Skin epidermis (tissue), 12 donors: Measurements from ENCODE around the gene CD86.
"Not testable (repeated sequence)": the region's sequence is repeated elsewhere in the genome, so short reads cannot be mapped to it uniquely, and the experiment has no call there.

ENCODE experiments used
- H3K27ac ChIP-seq, 21 experiments: fragments of 200-600 bp; sonication (generic) in 11 of 21; one replicate each; pipeline ENCODE4 v1.5.0; 2020; ENCODE audit warnings: mild to moderate bottlenecking in 3 of 21, inconsistent platforms in 2 of 21, moderate library complexity in 2 of 21
- H3K4me3 ChIP-seq, 7 experiments: fragments of 200-600 bp; sonication (generic) in 2 of 7; one replicate each; pipeline ENCODE4 v1.5.0; 2020; ENCODE audit warnings: inconsistent platforms in 2 of 7, mild to moderate bottlenecking in 2 of 7, moderate library complexity in 1 of 7

Gene CD86, protein sequence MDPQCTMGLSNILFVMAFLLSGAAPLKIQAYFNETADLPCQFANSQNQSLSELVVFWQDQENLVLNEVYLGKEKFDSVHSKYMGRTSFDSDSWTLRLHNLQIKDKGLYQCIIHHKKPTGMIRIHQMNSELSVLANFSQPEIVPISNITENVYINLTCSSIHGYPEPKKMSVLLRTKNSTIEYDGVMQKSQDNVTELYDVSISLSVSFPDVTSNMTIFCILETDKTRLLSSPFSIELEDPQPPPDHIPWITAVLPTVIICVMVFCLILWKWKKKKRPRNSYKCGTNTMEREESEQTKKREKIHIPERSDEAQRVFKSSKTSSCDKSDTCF

DNA sequence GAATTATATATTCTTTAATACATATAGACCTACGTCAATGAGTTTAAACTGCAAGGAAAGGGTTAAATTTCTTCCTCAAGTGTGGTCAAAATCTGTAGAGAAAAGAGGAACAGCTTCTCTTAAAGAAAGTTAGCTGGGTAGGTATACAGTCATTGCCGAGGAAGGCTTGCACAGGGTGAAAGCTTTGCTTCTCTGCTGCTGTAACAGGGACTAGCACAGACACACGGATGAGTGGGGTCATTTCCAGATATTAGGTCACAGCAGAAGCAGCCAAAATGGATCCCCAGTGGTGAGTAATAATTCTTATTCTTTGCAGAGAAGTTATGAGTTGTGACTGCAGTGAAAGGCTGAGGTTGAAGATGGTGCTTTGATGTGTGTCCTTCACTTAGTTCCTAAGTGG, at the start of gene CD86:
CD86 (plus strand) TSS at position 148 of the 400 bp plus-strand sequence; CDS start at position 276, 128 bp downstream.
- Histone ChIP-seq H3K4me3 (peak within 1 kb of the TSS in 5 of 7 experiments; percentile 1 to 15 (median 14)), H3K27ac (peak within 1 kb of the TSS in 4 of 21 experiments; percentile 20 to 60 (median 28))

DNA sequence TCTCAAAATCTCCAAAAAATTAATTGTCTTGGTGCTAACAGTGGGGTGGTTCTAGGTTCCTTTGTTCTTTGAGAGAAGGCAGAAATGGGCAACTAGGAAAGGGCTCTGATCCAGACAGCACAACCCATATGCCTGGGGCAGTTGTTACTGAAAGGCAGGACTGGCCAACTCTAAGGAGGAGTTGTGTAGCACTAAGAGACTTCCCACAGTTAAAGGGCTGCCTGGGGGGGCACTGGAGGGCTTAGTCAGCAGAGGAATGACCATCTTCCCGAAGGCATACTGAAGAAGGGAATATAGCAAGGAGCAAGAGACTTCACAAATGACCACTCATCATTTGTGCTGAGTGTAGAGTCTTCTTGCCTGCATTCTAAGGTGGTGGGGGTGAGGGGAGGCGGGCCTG, 48.9 kb upstream of the CD86 start:
- no peak overlapping the region for H3K27ac ChIP-seq
- H3K4me3 ChIP-seq: no peak overlapping the region

GRCh38 chr3:122008166-122008565, 47.0 kb upstream of the CD86 start:
- no peak overlapping the region for H3K4me3 ChIP-seq
- no peak overlapping the region for H3K27ac ChIP-seq

DNA sequence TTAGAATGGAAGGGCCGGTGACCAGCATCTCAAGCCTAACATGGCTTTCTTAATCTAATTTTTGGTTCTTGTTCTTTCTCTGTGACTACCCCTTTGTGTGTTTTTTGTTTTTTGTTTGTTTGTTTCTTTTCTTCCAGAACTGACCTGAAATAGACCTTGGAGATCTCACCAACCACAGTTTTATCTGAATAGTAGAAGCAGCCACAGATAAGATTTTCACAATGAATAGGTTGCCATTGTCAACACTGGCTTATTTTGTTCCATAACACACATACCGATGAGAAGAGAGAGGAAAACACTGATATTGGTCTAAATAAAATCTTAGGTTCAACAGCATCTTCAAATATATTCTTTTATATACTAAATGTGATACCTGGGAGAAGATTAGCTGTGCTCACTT, 44.7 kb upstream of the CD86 start:
- Histone ChIP-seq H3K4me3 (no peak overlapping the region), H3K27ac (no peak overlapping the region)

- no peak overlapping the region for H3K27ac ChIP-seq
- H3K4me3 ChIP-seq: no peak overlapping the region
Measured at GRCh38 chr3:122011396-122011795, 43.8 kb upstream of the CD86 start.

GRCh38 chr3:122012821-122013220, 42.3 kb upstream of the CD86 start:
- no peak overlapping the region for H3K4me3 ChIP-seq

GRCh38 chr3:122013448-122013925, 41.7 kb upstream of the CD86 start:
- no peak overlapping the region for H3K4me3 ChIP-seq
- no peak overlapping the region for H3K27ac ChIP-seq

More at GRCh38 chr3:122012821-122013220, 42.3 kb upstream of the CD86 start:
- no peak overlapping the region for H3K27ac ChIP-seq

DNA sequence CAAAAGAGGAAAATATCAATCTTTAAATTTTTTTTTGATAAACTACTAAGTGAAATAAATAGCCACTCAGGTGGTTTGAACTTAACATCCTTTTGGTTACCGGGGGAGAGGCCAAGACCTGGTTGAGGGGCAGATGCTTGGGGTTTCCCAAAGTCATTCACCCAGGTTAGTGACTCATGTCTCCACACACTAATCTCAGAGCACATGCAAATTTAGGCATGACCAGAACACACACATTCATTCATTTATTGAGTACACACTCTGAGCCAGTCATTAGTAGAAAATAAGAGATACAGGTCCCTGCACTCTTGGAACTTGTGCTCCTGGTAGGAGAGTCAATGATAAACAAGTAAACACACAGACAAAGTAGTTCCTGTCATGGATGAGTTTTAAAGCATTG, 40.4 kb upstream of the CD86 start:
- Histone ChIP-seq H3K4me3 (no peak overlapping the region), H3K27ac (no peak overlapping the region)

DNA sequence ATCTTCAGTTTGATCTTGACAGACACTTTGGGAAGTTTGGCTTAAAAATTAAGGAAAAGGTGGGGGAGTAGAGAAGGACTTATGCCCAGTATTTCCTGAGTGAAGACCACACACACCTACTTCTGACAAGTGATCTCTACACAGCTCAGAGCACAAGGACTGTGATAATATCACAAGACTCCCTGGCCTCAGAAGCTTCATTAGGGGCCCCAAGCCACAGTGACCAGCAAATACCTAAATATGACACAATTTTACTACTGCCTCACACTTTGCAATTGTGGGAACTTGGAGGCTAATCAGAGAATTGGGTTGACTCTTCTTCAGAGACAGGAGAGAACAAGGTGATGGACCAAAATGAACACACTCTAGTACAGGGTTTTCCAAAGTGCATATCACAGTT, 35.7 kb upstream of the CD86 start:
- no peak overlapping the region for H3K4me3 ChIP-seq
- no peak overlapping the region for H3K27ac ChIP-seq

GRCh38 chr3:122021037-122021436, 34.1 kb upstream of the CD86 start:
- Histone ChIP-seq H3K27ac (no peak overlapping the region), H3K4me3 (no peak overlapping the region)

- H3K27ac ChIP-seq: peak within 1 kb of the TSS in 2 of 21 experiments; percentile 13 to 57
- H3K4me3 ChIP-seq: peak within 1 kb of the TSS; percentile 17 to 39 (median 26)
Measured at GRCh38 chr3:122021811-122022401, 33.3 kb upstream of the CD86 start, which contains the start of gene ILDR1. Gene ILDR1, minus strand, starts transcription at chr3:122022247. Its CDS starts 170 bp downstream, at chr3:122022077.

- Histone ChIP-seq H3K4me3 (no peak overlapping the region), H3K27ac (no peak overlapping the region)
Measured at GRCh38 chr3:122023335-122023910, 31.7 kb upstream of the CD86 start.

DNA sequence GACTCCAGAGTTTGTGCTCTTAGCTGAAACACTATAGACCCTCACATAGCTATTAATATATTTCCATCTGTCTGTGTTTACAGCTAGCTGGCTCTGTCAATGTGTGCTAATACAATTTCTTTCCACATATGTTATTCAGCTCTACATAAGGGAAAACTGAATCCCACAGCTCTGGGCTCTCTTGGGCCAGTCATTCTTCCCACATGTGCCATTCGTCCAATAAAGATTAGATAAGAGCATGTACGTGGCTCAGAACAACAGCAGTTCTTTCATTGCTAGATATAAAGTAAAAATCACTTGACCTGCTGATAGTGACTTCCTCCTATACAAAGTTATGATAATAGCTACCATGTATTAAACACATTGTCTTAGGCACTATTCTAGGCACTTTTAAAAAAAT, 30.4 kb upstream of the CD86 start:
- H3K4me3 ChIP-seq: no peak overlapping the region
- H3K27ac ChIP-seq: no peak overlapping the region

- no peak overlapping the region for H3K27ac ChIP-seq
- no peak overlapping the region for H3K4me3 ChIP-seq
Measured at GRCh38 chr3:122025296-122025695, 29.9 kb upstream of the CD86 start.

- Histone ChIP-seq H3K27ac (no peak overlapping the region), H3K4me3 (no peak overlapping the region)
Measured at GRCh38 chr3:122030381-122031122, 24.6 kb upstream of the CD86 start.

DNA sequence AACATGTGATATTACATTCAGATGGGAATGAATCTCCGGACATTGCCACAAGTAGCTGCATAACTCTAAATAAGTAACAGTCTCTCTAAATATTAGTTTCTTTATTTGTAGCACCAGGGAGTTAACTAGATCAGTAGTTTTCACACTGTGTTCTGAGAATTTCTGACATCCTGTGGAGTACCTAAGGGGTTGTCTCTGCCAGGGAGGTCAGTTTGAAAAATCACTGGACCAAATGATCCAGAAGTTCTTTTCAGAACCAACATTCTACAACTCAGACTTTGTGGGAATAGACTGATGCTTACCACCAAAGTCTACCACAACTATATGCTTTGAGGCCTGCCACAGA, 24.1 kb upstream of the CD86 start:
- Histone ChIP-seq H3K4me3 (no peak overlapping the region), H3K27ac (no peak overlapping the region)

DNA sequence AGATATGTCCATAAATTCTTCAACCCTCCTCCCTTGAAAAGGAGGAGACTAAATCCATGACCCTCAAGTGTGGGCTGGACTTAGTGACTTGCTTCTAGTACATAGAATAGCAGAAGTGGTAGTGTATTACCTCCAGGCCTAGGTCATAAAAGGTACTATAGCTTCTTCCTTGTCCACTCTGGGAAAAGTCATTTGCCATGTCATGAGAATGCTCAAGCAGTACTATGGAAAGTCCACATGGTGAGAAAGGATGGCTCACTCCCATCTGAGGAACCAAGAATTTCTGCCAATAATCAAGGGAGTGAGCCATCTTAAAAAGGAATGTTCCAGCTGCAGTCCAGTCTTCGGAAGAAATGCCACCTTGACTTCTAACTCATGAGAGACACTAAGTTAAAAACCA, 22.6 kb upstream of the CD86 start:
- Histone ChIP-seq H3K27ac (no peak overlapping the region), H3K4me3 (no peak overlapping the region)

DNA sequence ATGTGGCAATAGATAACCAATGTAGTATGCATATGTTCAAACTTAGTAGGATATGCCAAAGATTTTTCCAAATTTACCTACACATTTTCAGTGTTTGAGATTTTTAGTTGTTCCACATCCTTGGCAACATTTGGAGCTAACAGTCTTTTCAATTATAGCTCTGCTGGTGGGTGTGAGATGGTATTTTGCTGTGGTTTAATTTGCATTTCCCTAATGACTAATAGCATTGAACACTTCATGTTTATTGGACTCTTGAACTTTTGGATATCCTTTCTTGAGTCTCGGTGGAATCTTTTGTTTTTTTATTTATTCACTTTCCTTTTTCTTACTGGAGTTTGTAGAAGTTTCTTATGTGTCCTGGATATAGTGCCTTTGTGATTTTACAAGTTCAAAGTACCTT, 22.1 kb upstream of the CD86 start:
- Histone ChIP-seq H3K27ac (no peak overlapping the region), H3K4me3 (no peak overlapping the region)

- not testable (repeated sequence) for H3K4me3 ChIP-seq, H3K27ac ChIP-seq
Measured at GRCh38 chr3:122047296-122047695, 7.9 kb upstream of the CD86 start.

- H3K27ac ChIP-seq: not testable (repeated sequence)
Measured at GRCh38 chr3:122047773-122048172, 7.4 kb upstream of the CD86 start.

More at GRCh38 chr3:122047773-122048172, 7.4 kb upstream of the CD86 start:
- H3K4me3 ChIP-seq: not testable (repeated sequence)
